Panc1 (cell line): Measurements from ENCODE around the gene HNRNPA1. TPM values are rescaled to one million over a fixed set of nuclear protein-coding genes. Genes with fewer than 3 reads are reported as not detected.

ENCODE experiments used
- ATAC-seq: fragments of 200-7000 bp; cut with Tn5 transposase; 2 replicates; pipeline ENCODE4 v1.9.1; 2020; ENCODE audit warnings: mild to moderate bottlenecking, moderate library complexity
- BruUV-seq: library from RNA; stranded (reverse); fragments of 400-500 nt; replicated peaks from 2 replicates; lab custom pipeline; 2021; lab: Mats Ljungman, UMichigan
- CTCF ChIA-PET: fragments of 300-600 bp; sonication (Branson Sonifier 250); formaldehyde crosslinking; loops from one replicate; lab custom pipeline; 2022; ENCODE audit warnings: antibody characterized with exemption; lab: Charles Lee
- POLR2A ChIA-PET: fragments of 300-600 bp; sonication (Branson Sonifier 250); formaldehyde crosslinking; loops from one replicate; lab custom pipeline; 2022; ENCODE audit warnings: antibody characterized with exemption; lab: Charles Lee
- DNase-seq: peaks from one replicate; pipeline ENCODE4 v3.0.0-alpha.2; 2010; ENCODE audit warnings: low read depth, low spot score
- H3K27ac ChIP-seq: 2 replicates; pipeline ENCODE4 v1.5.1; 2011; ENCODE audit warnings: mild to moderate bottlenecking, low read length, inconsistent platforms
- H3K27me3 ChIP-seq: fragments of 200-500 bp; sonication (Bioruptor generic); 2 replicates; pipeline ENCODE4 v1.6.0; 2014; ENCODE audit warnings: low read length, inconsistent platforms; ENCODE audit not compliant: control insufficient read depth, insufficient read depth
- H3K36me3 ChIP-seq: fragments of 200-500 bp; sonication (Bioruptor generic); 2 replicates; pipeline ENCODE4 v1.5.1; 2014; ENCODE audit warnings: inconsistent platforms, mild to moderate bottlenecking, low read length, moderate library complexity; ENCODE audit not compliant: control insufficient read depth, insufficient read depth
- H3K4me1 ChIP-seq: 2 replicates; pipeline ENCODE4 v1.5.1; 2011; ENCODE audit warnings: inconsistent platforms, mild to moderate bottlenecking, low read length, moderate library complexity; ENCODE audit not compliant: control insufficient read depth, insufficient read depth
- H3K4me3 ChIP-seq, 2 experiments: 2 replicates each; pipeline ENCODE4 v1.5.1; 2011 to 2012; ENCODE audit warnings: low read depth in 2 of 2, low read length in 2 of 2, mild to moderate bottlenecking in 2 of 2, inconsistent platforms in 1 of 2, moderate library complexity in 1 of 2
- H3K9me3 ChIP-seq: fragments of 200-500 bp; sonication (Bioruptor generic); 2 replicates; pipeline ENCODE4 v1.5.1; 2014; ENCODE audit warnings: low read depth, mild to moderate bottlenecking, inconsistent platforms, low read length, moderate library complexity; ENCODE audit not compliant: control insufficient read depth, insufficient read depth
- CTCF ChIP-seq: fragments of 450-650 bp; IDR thresholded peaks from 2 replicates; pipeline ENCODE4 v1.5.1; 2017; ENCODE audit warnings: mild to moderate bottlenecking
- POLR2AphosphoS5 ChIP-seq: IDR thresholded peaks from 2 replicates; pipeline ENCODE4 v1.6.1; 2012; ENCODE audit warnings: mild to moderate bottlenecking, low read depth, low read length, moderate library complexity
- REST ChIP-seq, 2 experiments: IDR thresholded peaks; 2 replicates each; pipeline ENCODE4 v1.6.1; 2011 to 2012; ENCODE audit warnings: low read depth in 2 of 2, control low read depth in 1 of 2, low read length in 1 of 2, mild to moderate bottlenecking in 1 of 2, moderate library complexity in 1 of 2; ENCODE audit not compliant: insufficient read depth in 1 of 2
- SIN3A ChIP-seq: IDR thresholded peaks from 2 replicates; pipeline ENCODE4 v1.6.1; 2012; ENCODE audit warnings: low read depth, mild to moderate bottlenecking, low read length, moderate library complexity, borderline replicate concordance; ENCODE audit not compliant: insufficient read depth
- TCF7L2 ChIP-seq: IDR thresholded peaks from 2 replicates; pipeline ENCODE4 v1.6.1; 2011; ENCODE audit warnings: mild to moderate bottlenecking, low read depth, low read length, inconsistent platforms
- in situ Hi-C: cut with HindIII; loops from 2 replicates; pipeline ENCODE4 v1.10.0; 2016; ENCODE audit warnings: low sequenced_read_pairs, low pct_unique_long_range_greater_than_20kb
- intact Hi-C: fragments of 100-400 bp; cut with micrococcal nuclease; formaldehyde crosslinking; loops from one replicate; pipeline ENCODE4 v1.10.0; 2022; ENCODE audit not compliant: unreplicated experiment
- total RNA-seq: library from RNA; stranded (reverse); gene quantifications from one replicate; pipeline ENCODE4 v1.2.1, GENCODE V29; 2021; ENCODE audit not compliant: unreplicated experiment

HNRNPA1 gene
- total RNA-seq, 1 experiment from 2014 or later, result 689 TPM

- no peak overlapping the region for H3K27ac ChIP-seq
- TF ChIP-seq POLR2AphosphoS5 (no peak), CTCF (no peak), TCF7L2 (no peak), SIN3A (no peak), REST (IDR thresholded peaks at IDR 0.05; ENCODE audit: insufficient read depth in 1 of 2, low read depth in 2 of 2, low read length in 1 of 2) (no peak)
- no peak for ATAC-seq
- intact Hi-C loops, result no loop called here
- CTCF ChIA-PET, result interaction anchor here (0.5 to 1.9 kb wide), 4 partner anchors 13 to 90 kb away, joined by 3 to 6 read pairs (median 4); partner anchors contain the start of gene COPZ1
- H3K9me3 ChIP-seq, result no peaks in the 10 kb centered on the region
- no peak overlapping the region for H3K4me3 ChIP-seq
- H3K4me1 ChIP-seq, result peaks cover 14% of the 10 kb centered on the region
- H3K27me3 ChIP-seq, result peaks cover 13% of the 10 kb centered on the region; the same call in 1 of the 2 replicates
- in situ Hi-C loops, result no loop called here
- POLR2A ChIA-PET, result interaction anchor here (0.6 kb wide), 1 partner anchor 283 kb away, joined by 14 read pairs; no protein-coding TSS in a partner anchor
- no peaks in the 10 kb centered on the region for H3K36me3 ChIP-seq
- no peak for DNase-seq
- BruUV-seq, result no TSS peak
Measured at GRCh38 chr12:54299515-54300224, 19.1 kb downstream of the HNRNPA1 start.

GRCh38 chr12:54300225-54300731 is 19.8 kb downstream of the HNRNPA1 start:
- in situ Hi-C loops (no loop called here), intact Hi-C loops (no loop called here)
- peak overlapping the region in 1 of 2 experiments; percentile 23; a peak in 1 of 4 replicates for H3K4me3 ChIP-seq
- no TSS peak for BruUV-seq
- H3K36me3 ChIP-seq, result no peaks in the 10 kb centered on the region
- CTCF ChIA-PET, result interaction anchor here (0.5 to 1.9 kb wide), 2 partner anchors 20 to 25 kb away, joined by 3 to 6 read pairs; partner anchors contain the start of gene COPZ1
- peak; percentile 49 for ATAC-seq
- H3K27me3 ChIP-seq, result peaks cover 13% of the 10 kb centered on the region; the same call in 1 of the 2 replicates
- TF ChIP-seq TCF7L2, result no peak
- no peak for TF ChIP-seq SIN3A
- TF ChIP-seq POLR2AphosphoS5, result no peak
- no peak for TF ChIP-seq CTCF
- no peak for TF ChIP-seq REST (IDR thresholded peaks at IDR 0.05; ENCODE audit: insufficient read depth in 1 of 2, low read depth in 2 of 2, low read length in 1 of 2)
- DNase-seq, result no peak
- POLR2A ChIA-PET, result no interaction called here
- H3K27ac ChIP-seq, result no peak overlapping the region
- H3K4me1 ChIP-seq, result peaks cover 14% of the 10 kb centered on the region
- H3K9me3 ChIP-seq, result no peaks in the 10 kb centered on the region
